Measurements from ENCODE around the gene CSRNP3. TPM values are rescaled to one million over a fixed set of nuclear protein-coding genes. Genes with fewer than 3 reads are reported as not detected.

The CSRNP3 gene
- total RNA-seq, 1 experiment from 2014 or later = 0.05 TPM

DNA sequence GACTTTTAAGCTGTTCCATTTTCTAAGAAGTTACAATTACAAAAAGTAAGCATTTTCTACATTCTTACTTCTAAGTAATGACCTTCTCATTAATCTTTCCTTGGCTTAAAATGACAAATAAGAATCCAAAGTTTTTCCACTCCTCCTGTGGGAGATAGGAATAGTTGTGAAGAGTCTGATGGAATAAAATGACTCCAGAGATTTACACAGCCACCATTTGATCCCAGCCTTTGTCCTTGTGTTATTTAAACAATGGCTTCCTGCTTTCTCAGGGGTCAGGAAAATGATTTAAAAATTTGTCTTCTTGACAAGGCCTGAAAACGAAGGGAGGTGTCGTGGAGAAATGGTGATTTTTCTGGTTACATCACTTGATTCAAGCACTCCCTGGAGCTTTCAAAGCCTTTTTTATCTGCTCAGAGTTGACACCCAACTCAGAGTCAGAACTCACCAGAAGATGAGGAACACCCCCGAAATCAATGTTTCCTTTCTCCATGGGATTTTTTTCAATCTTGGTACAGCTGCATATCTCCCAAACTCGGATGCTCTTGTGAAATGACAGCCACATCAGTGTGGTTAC is 218.0 kb downstream of the CSRNP3 start:
- Histone ChIP-seq H3K27me3 (ENCODE audit: insufficient read depth, low read length) (peaks cover 34% of the 10 kb centered on the region), H3K9me3 (ENCODE audit: control insufficient read depth in 1 of 2, insufficient read depth in 1 of 2, low read depth in 1 of 2, low read length in 2 of 2) (no peaks in the 10 kb centered on the region), H3K36me3 (ENCODE audit: control insufficient read depth in 1 of 2, insufficient read depth in 2 of 2, low read length in 2 of 2) (no peaks in the 10 kb centered on the region), H3K79me2 (ENCODE audit: insufficient read depth, low read length) (no peaks in the 10 kb centered on the region), H3K4me1 (ENCODE audit: control insufficient read depth in 1 of 2, insufficient read depth in 2 of 2, low read length in 2 of 2) (no peaks in the 10 kb centered on the region), H3K9ac (ENCODE audit: low read length) (no peak overlapping the region), H3K27ac (ENCODE audit: low read depth, low read length) (no peak overlapping the region), H3K4me2 (ENCODE audit: low read length) (no peak overlapping the region), H3K9me2 (ENCODE audit: insufficient read depth) (no peaks in the 10 kb centered on the region), H3K4me3 (replicated peaks in 1 of 2; ENCODE audit: low read depth in 1 of 2, low read length in 2 of 2) (no peak overlapping the region), H2AFZ (ENCODE audit: low read depth, low read length, poor library complexity, severe bottlenecking) (no peak overlapping the region), H4K20me1 (ENCODE audit: insufficient read depth) (no peaks in the 10 kb centered on the region)
- TF ChIP-seq FOSL1 (IDR thresholded peaks at IDR 0.05; ENCODE audit: low read depth) (no peak), SP1 (IDR thresholded peaks at IDR 0.05; ENCODE audit: low read depth) (no peak), SIN3A (IDR thresholded peaks at IDR 0.05; ENCODE audit: low read depth) (no peak), RAD21 (IDR thresholded peaks at IDR 0.05; ENCODE audit: low read depth) (no peak), POLR2A (IDR thresholded peaks at IDR 0.05; ENCODE audit: borderline replicate concordance, extremely low read depth, insufficient read depth, insufficient read length) (no peak), CBX3 (IDR thresholded peaks at IDR 0.05; ENCODE audit: low read depth) (no peak), MAX (IDR thresholded peaks at IDR 0.05) (no peak), CEBPB (IDR thresholded peaks at IDR 0.05; ENCODE audit: low read depth) (no peak), ZBTB33 (IDR thresholded peaks at IDR 0.05; ENCODE audit: extremely low read depth, insufficient replicate concordance, low read length) (no peak), ZFX (IDR thresholded peaks at IDR 0.05) (no peak), TCF7L2 (IDR thresholded peaks at IDR 0.05; ENCODE audit: borderline replicate concordance, extremely low read depth, insufficient read depth, insufficient read length) (no peak), EGR1 (IDR thresholded peaks at IDR 0.05; ENCODE audit: low read depth) (no peak), SRF (IDR thresholded peaks at IDR 0.05; ENCODE audit: low read depth) (no peak), POLR2AphosphoS5 (IDR thresholded peaks at IDR 0.05; ENCODE audit: low read depth, low read length) (no peak), YY1 (IDR thresholded peaks at IDR 0.05; ENCODE audit: extremely low read depth, insufficient replicate concordance, low read depth, low read length) (no peak), EZH2 (IDR thresholded peaks at IDR 0.05) (no peak), REST (IDR thresholded peaks at IDR 0.05; ENCODE audit: low read depth) (no peak)
- TF ChIP-seq, protein P1, sequence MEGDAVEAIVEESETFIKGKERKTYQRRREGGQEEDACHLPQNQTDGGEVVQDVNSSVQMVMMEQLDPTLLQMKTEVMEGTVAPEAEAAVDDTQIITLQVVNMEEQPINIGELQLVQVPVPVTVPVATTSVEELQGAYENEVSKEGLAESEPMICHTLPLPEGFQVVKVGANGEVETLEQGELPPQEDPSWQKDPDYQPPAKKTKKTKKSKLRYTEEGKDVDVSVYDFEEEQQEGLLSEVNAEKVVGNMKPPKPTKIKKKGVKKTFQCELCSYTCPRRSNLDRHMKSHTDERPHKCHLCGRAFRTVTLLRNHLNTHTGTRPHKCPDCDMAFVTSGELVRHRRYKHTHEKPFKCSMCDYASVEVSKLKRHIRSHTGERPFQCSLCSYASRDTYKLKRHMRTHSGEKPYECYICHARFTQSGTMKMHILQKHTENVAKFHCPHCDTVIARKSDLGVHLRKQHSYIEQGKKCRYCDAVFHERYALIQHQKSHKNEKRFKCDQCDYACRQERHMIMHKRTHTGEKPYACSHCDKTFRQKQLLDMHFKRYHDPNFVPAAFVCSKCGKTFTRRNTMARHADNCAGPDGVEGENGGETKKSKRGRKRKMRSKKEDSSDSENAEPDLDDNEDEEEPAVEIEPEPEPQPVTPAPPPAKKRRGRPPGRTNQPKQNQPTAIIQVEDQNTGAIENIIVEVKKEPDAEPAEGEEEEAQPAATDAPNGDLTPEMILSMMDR (IDR thresholded peaks at IDR 0.05 in 2 of 3, conservative IDR thresholded peaks at IDR 0.05 in 1 of 3; ENCODE audit: borderline replicate concordance in 1 of 3, insufficient read depth in 1 of 3, low read depth in 2 of 3, low read length in 2 of 3) = no peak
- TF ChIP-seq, protein P2, sequence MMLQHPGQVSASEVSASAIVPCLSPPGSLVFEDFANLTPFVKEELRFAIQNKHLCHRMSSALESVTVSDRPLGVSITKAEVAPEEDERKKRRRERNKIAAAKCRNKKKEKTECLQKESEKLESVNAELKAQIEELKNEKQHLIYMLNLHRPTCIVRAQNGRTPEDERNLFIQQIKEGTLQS (IDR thresholded peaks at IDR 0.05) = no peak
- ChIA-PET RAD21 (ENCODE audit: low non-redundant PET in 1 of 2, low total read pairs in 2 of 2, uncharacterized antibody in 2 of 2, unreplicated experiment in 2 of 2) (no interaction called here), POLR2A (no interaction called here), CTCF (no interaction called here)
- DNase-seq (ENCODE audit: low read depth, low spot score) = no peak
- no peak for ATAC-seq
- BruUV-seq (replicated peaks) = no TSS peak
- intact Hi-C loops (cut with micrococcal nuclease) = no loop called here
